Measurements from ENCODE around the gene MBD2. TPM values are rescaled to one million over a fixed set of nuclear protein-coding genes. Genes with fewer than 3 reads are reported as not detected.

The MBD2 gene
- total RNA-seq, 3 donors from 2014 or later, result 83.3 to 108 (median 106) TPM

DNA sequence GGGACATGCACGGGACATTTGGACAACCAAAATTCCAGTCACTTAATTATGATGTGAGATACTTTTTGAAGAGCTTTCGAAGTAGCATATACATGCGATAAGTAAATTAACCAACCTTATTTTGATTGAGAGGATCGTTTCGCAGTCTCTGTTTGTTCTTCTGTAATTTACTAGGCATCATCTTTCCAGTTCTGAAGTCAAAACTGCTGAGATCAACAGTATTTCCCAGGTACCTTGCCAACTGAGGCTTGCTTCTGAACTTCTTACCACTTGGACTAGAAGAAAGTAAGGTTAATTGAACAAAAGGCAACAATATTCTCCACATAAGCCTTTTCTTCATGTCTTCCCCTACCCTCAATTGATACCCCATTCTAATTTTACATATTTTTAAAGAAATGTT, 19.6 kb downstream of the MBD2 start:
- Histone ChIP-seq H3K4me1 (ENCODE audit: low read depth) (peaks cover 5% of the 10 kb centered on the region), H3K9me3 (no peaks in the 10 kb centered on the region), H3K36me3 (ENCODE audit: low read depth) (no peaks in the 10 kb centered on the region), H3K4me3 (no peak overlapping the region)
- TF ChIP-seq, protein P1, sequence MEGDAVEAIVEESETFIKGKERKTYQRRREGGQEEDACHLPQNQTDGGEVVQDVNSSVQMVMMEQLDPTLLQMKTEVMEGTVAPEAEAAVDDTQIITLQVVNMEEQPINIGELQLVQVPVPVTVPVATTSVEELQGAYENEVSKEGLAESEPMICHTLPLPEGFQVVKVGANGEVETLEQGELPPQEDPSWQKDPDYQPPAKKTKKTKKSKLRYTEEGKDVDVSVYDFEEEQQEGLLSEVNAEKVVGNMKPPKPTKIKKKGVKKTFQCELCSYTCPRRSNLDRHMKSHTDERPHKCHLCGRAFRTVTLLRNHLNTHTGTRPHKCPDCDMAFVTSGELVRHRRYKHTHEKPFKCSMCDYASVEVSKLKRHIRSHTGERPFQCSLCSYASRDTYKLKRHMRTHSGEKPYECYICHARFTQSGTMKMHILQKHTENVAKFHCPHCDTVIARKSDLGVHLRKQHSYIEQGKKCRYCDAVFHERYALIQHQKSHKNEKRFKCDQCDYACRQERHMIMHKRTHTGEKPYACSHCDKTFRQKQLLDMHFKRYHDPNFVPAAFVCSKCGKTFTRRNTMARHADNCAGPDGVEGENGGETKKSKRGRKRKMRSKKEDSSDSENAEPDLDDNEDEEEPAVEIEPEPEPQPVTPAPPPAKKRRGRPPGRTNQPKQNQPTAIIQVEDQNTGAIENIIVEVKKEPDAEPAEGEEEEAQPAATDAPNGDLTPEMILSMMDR (IDR thresholded peaks at IDR 0.05), result no peak
- DNase-seq (no peak), ATAC-seq (no peak)
- intact Hi-C loops (cut with DNase I, micrococcal nuclease), result no loop called here

DNA sequence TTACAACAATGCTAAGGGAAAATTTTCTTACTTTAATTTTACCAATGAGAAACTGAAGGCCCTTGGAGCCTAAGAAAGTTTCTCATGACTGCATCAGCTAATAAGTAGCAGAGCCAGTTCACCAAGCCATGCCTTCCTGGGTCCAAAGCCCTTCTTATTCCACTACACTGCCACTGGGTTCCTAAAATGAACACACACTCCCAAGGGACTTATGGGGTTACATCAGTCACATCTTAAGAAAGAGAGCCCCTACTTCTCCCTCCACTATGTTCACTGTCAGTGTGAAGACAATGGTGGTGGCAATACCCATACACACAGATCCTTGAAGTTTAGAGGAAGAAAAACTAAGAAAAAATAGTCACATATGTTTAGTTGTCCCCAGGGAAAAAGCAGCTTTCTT, 20.6 kb downstream of the MBD2 start:
- Histone ChIP-seq H3K4me3 (no peak overlapping the region), H3K4me1 (ENCODE audit: low read depth) (peaks cover 5% of the 10 kb centered on the region), H3K36me3 (ENCODE audit: low read depth) (no peaks in the 10 kb centered on the region), H3K9me3 (no peaks in the 10 kb centered on the region)
- TF ChIP-seq, protein P1 (IDR thresholded peaks at IDR 0.05), result no peak
- intact Hi-C loops (cut with DNase I, micrococcal nuclease), result no loop called here
- ATAC-seq (no peak), DNase-seq (no peak)

DNA sequence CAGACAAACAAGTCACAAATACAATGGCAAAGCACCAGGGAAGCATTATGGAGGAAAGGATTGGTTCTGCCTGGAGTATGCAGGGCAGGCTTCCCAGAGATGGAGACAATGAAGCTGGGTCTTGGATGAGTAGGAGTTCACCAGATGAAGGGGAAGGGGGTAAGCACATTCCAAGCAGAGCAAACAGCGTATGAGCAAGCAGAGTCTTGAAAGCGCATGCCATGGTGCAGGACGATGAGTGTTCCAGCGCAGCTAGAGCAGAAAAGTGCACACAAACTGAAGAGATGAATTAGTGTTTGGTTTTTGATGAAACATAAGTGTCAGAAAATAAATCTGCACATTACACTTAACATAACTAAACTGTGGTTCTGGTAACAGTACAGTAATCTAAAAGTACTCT, 21.6 kb downstream of the MBD2 start:
- TF ChIP-seq, protein P1 (IDR thresholded peaks at IDR 0.05), result no peak
- DNase-seq, result no peak
- Histone ChIP-seq H3K36me3 (ENCODE audit: low read depth) (no peaks in the 10 kb centered on the region), H3K9me3 (no peaks in the 10 kb centered on the region), H3K4me3 (no peak overlapping the region), H3K4me1 (ENCODE audit: low read depth) (peaks cover 5% of the 10 kb centered on the region)
- ATAC-seq, result no peak
- intact Hi-C loops (cut with DNase I, micrococcal nuclease), result no loop called here

DNA sequence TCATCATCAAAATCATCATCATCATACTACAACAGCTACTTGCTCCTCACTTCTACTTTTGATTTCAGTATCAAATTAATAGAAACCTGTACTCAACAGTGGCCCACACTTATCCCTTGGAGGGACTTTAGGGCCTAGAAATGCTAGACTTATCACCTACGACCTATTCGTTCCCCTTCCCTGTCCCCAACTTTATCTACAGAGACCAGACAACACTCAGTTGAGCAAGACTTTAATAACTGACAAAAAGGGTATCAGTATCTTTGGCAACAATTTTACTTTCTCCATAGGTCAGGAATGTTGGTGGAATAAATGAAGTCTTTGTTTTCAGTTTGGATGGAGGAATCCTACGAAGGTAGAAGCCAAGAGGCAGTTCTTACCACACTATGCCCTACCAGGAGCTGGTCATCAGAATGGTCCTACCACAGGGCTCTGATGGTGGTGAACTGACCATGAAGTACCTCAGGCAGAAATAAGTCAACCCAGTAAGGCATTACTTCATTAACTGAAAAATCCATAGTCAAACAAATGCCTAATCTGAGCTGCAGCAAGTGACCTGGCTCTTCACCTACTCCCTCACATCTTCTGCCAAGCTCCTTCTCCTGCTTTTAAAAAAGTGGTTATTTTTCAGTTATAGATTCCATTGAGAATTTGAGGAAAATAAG, 26.6 kb downstream of the MBD2 start:
- no peaks in the 10 kb centered on the region for H3K36me3 ChIP-seq (ENCODE audit: low read depth)
- no peak overlapping the region for H3K4me3 ChIP-seq
- H3K9me3 ChIP-seq, result no peaks in the 10 kb centered on the region
- no peaks in the 10 kb centered on the region for H3K4me1 ChIP-seq (ENCODE audit: low read depth)
- DNase-seq (no peak), ATAC-seq (no peak)
- TF ChIP-seq, protein P1 (IDR thresholded peaks at IDR 0.05), result no peak
- intact Hi-C loops (cut with DNase I, micrococcal nuclease), result no loop called here

DNA sequence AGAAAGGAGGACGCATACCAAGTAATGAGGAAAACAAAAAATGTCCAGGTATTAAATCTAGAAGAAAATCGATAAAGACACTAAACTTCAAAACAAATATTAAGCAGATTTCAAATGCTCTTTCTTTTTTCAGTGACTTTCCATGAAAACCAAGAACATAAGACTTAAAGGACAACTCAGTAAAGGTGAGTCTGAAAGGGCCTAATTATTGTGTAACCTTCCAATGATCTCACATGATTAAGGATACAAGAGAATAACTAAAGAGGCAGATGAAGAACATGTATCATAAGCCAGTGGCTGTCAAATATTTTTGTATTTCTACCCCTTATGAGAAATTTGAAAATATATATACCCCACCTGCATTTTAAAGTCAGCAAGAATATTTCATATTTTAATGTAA, 30.7 kb downstream of the MBD2 start:
- DNase-seq (no peak), ATAC-seq (no peak)
- Histone ChIP-seq H3K36me3 (ENCODE audit: low read depth) (no peaks in the 10 kb centered on the region), H3K4me3 (no peak overlapping the region), H3K4me1 (ENCODE audit: low read depth) (no peaks in the 10 kb centered on the region), H3K9me3 (no peaks in the 10 kb centered on the region)
- TF ChIP-seq, protein P1 (IDR thresholded peaks at IDR 0.05), result no peak
- intact Hi-C loops (cut with DNase I, micrococcal nuclease), result no loop called here

DNA sequence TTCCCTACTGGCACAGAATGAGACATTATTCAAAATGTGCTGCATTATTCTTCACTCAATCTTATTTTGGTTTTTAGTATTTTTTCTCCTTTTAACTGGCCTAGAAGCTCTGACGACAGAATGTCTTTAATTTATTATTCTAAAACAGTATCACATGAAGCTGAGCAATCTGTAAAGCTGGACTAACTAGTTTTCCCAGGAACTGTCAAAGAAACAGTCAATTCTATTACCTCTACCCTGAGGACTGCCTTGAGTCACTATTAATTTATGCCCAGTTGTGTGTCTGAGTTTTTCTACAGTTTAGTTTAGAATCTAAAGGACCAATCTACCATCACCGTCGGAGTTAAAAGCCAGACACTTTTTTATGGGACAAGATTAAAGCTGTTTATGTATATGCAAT, 31.6 kb downstream of the MBD2 start:
- intact Hi-C loops (cut with DNase I, micrococcal nuclease), result no loop called here
- TF ChIP-seq, protein P1 (IDR thresholded peaks at IDR 0.05), result no peak
- Histone ChIP-seq H3K4me1 (ENCODE audit: low read depth) (peaks cover 2% of the 10 kb centered on the region), H3K9me3 (no peaks in the 10 kb centered on the region), H3K4me3 (no peak overlapping the region), H3K36me3 (ENCODE audit: low read depth) (no peaks in the 10 kb centered on the region)
- DNase-seq (no peak), ATAC-seq (no peak)
